ENCODE results near the gene SP1. TPM values are rescaled to one million over a fixed set of nuclear protein-coding genes. Genes with fewer than 3 reads are reported as not detected.
"Not testable (repeated sequence)": the region's sequence is repeated elsewhere in the genome, so short reads cannot be mapped to it uniquely, and the experiment has no call there.

SP1 gene
- total and polyA plus RNA-seq, 2 donors (not counting 1 experiment from before 2014, with no cell fraction given), result 26.0 to 129 TPM

GRCh38 chr12:53418221-53418620, 38.2 kb downstream of the SP1 start:
- Mint-ChIP-seq H3K9me3 (ENCODE audit: insufficient read depth) (no peaks in the 10 kb centered on the region), H3K27ac (peak overlapping the region; percentile 61), H3K4me1 (peaks cover 52% of the 10 kb centered on the region), H3K27me3 (no peaks in the 10 kb centered on the region), H3K4me3 (peak overlapping the region; percentile 7)
- ChIA-PET POLR2A (interaction anchor here (0.6 to 1.7 kb wide), 5 partner anchors 63 to 97 kb away, joined by 3 to 10 read pairs (median 4); partner anchors contain the start of gene AAAS), CTCF (interaction anchor here (1.1 to 7.5 kb wide), 10 partner anchors 22 to 261 kb away, joined by 3 to 70 read pairs (median 5); no protein-coding TSS in a partner anchor)
- Histone ChIP-seq H4K20me1 (ENCODE audit: control insufficient read depth, insufficient read depth, low read length, poor library complexity, severe bottlenecking) (no peaks in the 10 kb centered on the region), H3K4me2 (replicated peaks; ENCODE audit: low read depth, low read length, poor library complexity, severe bottlenecking) (no peak overlapping the region), H3K4me3 (ENCODE audit: control extremely low read depth in 1 of 5, extremely low read depth in 1 of 5, insufficient read depth in 1 of 5, low read depth in 2 of 5, low read length in 4 of 5) (no peak overlapping the region), H3K9me3 (ENCODE audit: control extremely low read depth in 1 of 3, control insufficient read depth in 2 of 3, insufficient read depth in 1 of 3, low read length in 2 of 3) (no peaks in the 10 kb centered on the region), H3K27ac (ENCODE audit: low read length in 2 of 2) (no peak overlapping the region), H3K9ac (ENCODE audit: low read length) (no peak overlapping the region), H3K79me2 (ENCODE audit: control insufficient read depth, insufficient read depth, low read length) (no peaks in the 10 kb centered on the region), H3K4me1 (ENCODE audit: control insufficient read depth in 2 of 2, insufficient read depth in 2 of 2, low read length in 2 of 2) (peaks cover 23 to 35% of the 10 kb centered on the region in 2 donors), H2AFZ (ENCODE audit: insufficient read depth, low read depth, low read length, poor library complexity, severe bottlenecking) (no peak overlapping the region), H3K36me3 (replicated peaks in 1 of 2; ENCODE audit: control extremely low read depth in 1 of 2, control insufficient read depth in 1 of 2, extremely low read depth in 1 of 2, insufficient read depth in 2 of 2, low read length in 1 of 2) (peaks cover 2 to 4% of the 10 kb centered on the region in 2 experiments), H3K27me3 (replicated peaks in 1 of 4; ENCODE audit: control extremely low read depth in 1 of 4, control insufficient read depth in 3 of 4, insufficient read depth in 4 of 4, low read length in 3 of 4) (no peaks in the 10 kb centered on the region)
- intact Hi-C loops (cut with micrococcal nuclease), result no loop called here
- DNase-seq (no peak), ATAC-seq (ENCODE audit: low read depth) (no peak)
- 91% methylated on average over 3 of the region's 3 CpGs for WGBS (ENCODE audit: insufficient coverage)
- TF ChIP-seq, protein P1, sequence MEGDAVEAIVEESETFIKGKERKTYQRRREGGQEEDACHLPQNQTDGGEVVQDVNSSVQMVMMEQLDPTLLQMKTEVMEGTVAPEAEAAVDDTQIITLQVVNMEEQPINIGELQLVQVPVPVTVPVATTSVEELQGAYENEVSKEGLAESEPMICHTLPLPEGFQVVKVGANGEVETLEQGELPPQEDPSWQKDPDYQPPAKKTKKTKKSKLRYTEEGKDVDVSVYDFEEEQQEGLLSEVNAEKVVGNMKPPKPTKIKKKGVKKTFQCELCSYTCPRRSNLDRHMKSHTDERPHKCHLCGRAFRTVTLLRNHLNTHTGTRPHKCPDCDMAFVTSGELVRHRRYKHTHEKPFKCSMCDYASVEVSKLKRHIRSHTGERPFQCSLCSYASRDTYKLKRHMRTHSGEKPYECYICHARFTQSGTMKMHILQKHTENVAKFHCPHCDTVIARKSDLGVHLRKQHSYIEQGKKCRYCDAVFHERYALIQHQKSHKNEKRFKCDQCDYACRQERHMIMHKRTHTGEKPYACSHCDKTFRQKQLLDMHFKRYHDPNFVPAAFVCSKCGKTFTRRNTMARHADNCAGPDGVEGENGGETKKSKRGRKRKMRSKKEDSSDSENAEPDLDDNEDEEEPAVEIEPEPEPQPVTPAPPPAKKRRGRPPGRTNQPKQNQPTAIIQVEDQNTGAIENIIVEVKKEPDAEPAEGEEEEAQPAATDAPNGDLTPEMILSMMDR (IDR thresholded peaks at IDR 0.05), result no peak
- TF ChIP-seq EZH2 (IDR thresholded peaks at IDR 0.05; ENCODE audit: borderline replicate concordance, insufficient read depth, low read depth, low read length, poor library complexity, severe bottlenecking), result no peak

- Histone ChIP-seq H3K4me2 (replicated peaks; ENCODE audit: low read depth, low read length, poor library complexity, severe bottlenecking) (no peak overlapping the region), H3K9ac (ENCODE audit: low read length) (no peak overlapping the region), H4K20me1 (ENCODE audit: control insufficient read depth, insufficient read depth, low read length, poor library complexity, severe bottlenecking) (no peaks in the 10 kb centered on the region), H3K27me3 (replicated peaks in 1 of 4; ENCODE audit: control extremely low read depth in 1 of 4, control insufficient read depth in 3 of 4, insufficient read depth in 4 of 4, low read length in 3 of 4) (no peaks in the 10 kb centered on the region), H3K36me3 (replicated peaks in 1 of 2; ENCODE audit: control extremely low read depth in 1 of 2, control insufficient read depth in 1 of 2, extremely low read depth in 1 of 2, insufficient read depth in 2 of 2, low read length in 1 of 2) (peaks cover 0 to 2% of the 10 kb centered on the region in 2 experiments), H3K4me1 (ENCODE audit: control insufficient read depth in 2 of 2, insufficient read depth in 2 of 2, low read length in 2 of 2) (peaks cover 20 to 32% of the 10 kb centered on the region in 2 donors), H3K79me2 (ENCODE audit: control insufficient read depth, insufficient read depth, low read length) (no peaks in the 10 kb centered on the region), H3K9me3 (ENCODE audit: control extremely low read depth in 1 of 3, control insufficient read depth in 2 of 3, insufficient read depth in 1 of 3, low read length in 2 of 3) (no peaks in the 10 kb centered on the region), H3K27ac (ENCODE audit: low read length in 2 of 2) (no peak overlapping the region), H2AFZ (ENCODE audit: insufficient read depth, low read depth, low read length, poor library complexity, severe bottlenecking) (no peak overlapping the region), H3K4me3 (ENCODE audit: control extremely low read depth in 1 of 5, extremely low read depth in 1 of 5, insufficient read depth in 1 of 5, low read depth in 2 of 5, low read length in 4 of 5) (no peak overlapping the region)
- POLR2A ChIA-PET, result no interaction called here
- DNase-seq (no peak), ATAC-seq (ENCODE audit: low read depth) (no peak)
- H3K27me3 Mint-ChIP-seq, result no peaks in the 10 kb centered on the region
- peaks cover 46% of the 10 kb centered on the region for H3K4me1 Mint-ChIP-seq
- no peaks in the 10 kb centered on the region for H3K9me3 Mint-ChIP-seq (ENCODE audit: insufficient read depth)
- H3K4me3 Mint-ChIP-seq, result no peak overlapping the region
- TF ChIP-seq EZH2 (IDR thresholded peaks at IDR 0.05; ENCODE audit: borderline replicate concordance, insufficient read depth, low read depth, low read length, poor library complexity, severe bottlenecking), result no peak
- TF ChIP-seq, protein P1 (IDR thresholded peaks at IDR 0.05), result no peak
- CTCF ChIA-PET, result interaction anchor here (1.3 to 9.5 kb wide), 3 partner anchors 53 to 95 kb away, joined by 3 to 384 read pairs (median 64); no protein-coding TSS in a partner anchor
- peak overlapping the region; percentile 12 for H3K27ac Mint-ChIP-seq
- intact Hi-C loops (cut with micrococcal nuclease), result loop anchor here (2.0 kb wide), 1 partner anchor 81 kb away; the partner anchor contains the start of gene TARBP2
- 100% methylated on average over 1 of the region's 2 CpGs for WGBS (ENCODE audit: insufficient coverage)
These were observed 39.8 kb downstream of the SP1 start for GRCh38 chr12:53419756-53420155.

- intact Hi-C loops (cut with micrococcal nuclease); H3K9me3 ChIP-seq (ENCODE audit: control extremely low read depth in 1 of 3, control insufficient read depth in 2 of 3, insufficient read depth in 1 of 3, low read length in 2 of 3); H3K4me3 Mint-ChIP-seq; H3K79me2 ChIP-seq (ENCODE audit: control insufficient read depth, insufficient read depth, low read length); H3K4me3 ChIP-seq (ENCODE audit: control extremely low read depth in 1 of 5, extremely low read depth in 1 of 5, insufficient read depth in 1 of 5, low read depth in 2 of 5, low read length in 4 of 5); H2AFZ ChIP-seq (ENCODE audit: insufficient read depth, low read depth, low read length, poor library complexity, severe bottlenecking); H3K36me3 ChIP-seq (replicated peaks in 1 of 2; ENCODE audit: control extremely low read depth in 1 of 2, control insufficient read depth in 1 of 2, extremely low read depth in 1 of 2, insufficient read depth in 2 of 2, low read length in 1 of 2); H3K27me3 ChIP-seq (replicated peaks in 1 of 4; ENCODE audit: control extremely low read depth in 1 of 4, control insufficient read depth in 3 of 4, insufficient read depth in 4 of 4, low read length in 3 of 4); H3K4me2 ChIP-seq (replicated peaks; ENCODE audit: low read depth, low read length, poor library complexity, severe bottlenecking); DNase-seq; H3K27ac Mint-ChIP-seq; H3K9ac ChIP-seq (ENCODE audit: low read length); ATAC-seq (ENCODE audit: low read depth); H3K27ac ChIP-seq (ENCODE audit: low read length in 2 of 2); H3K27me3 Mint-ChIP-seq; H4K20me1 ChIP-seq (ENCODE audit: control insufficient read depth, insufficient read depth, low read length, poor library complexity, severe bottlenecking); H3K9me3 Mint-ChIP-seq (ENCODE audit: insufficient read depth): not testable (repeated sequence)
- POLR2A ChIA-PET, result interaction anchor here (0.7 to 2.5 kb wide), 3 partner anchors 43 to 265 kb away, joined by 8 to 12 read pairs (median 10); partner anchors contain the start of gene SP1
- peaks cover 30% of the 10 kb centered on the region for H3K4me1 Mint-ChIP-seq
- peaks cover 17 to 26% of the 10 kb centered on the region in 2 donors for H3K4me1 ChIP-seq (ENCODE audit: control insufficient read depth in 2 of 2, insufficient read depth in 2 of 2, low read length in 2 of 2)
- WGBS (ENCODE audit: insufficient coverage), result no CpG with 5 or more reads among the region's 12 CpGs
- CTCF ChIA-PET, result interaction anchor here (0.6 to 9.5 kb wide), 14 partner anchors 9 to 1299 kb away, joined by 3 to 384 read pairs (median 8); partner anchors contain the start of genes NPFF and SP1
These were observed 42.3 kb downstream of the SP1 start for GRCh38 chr12:53422247-53422646.
